HFFc6 (cell line): Measurements from ENCODE around the gene CKM. TPM values are rescaled to one million over a fixed set of nuclear protein-coding genes. Genes with fewer than 3 reads are reported as not detected.

Experiments used
- DNase-seq: peaks from one replicate; pipeline ENCODE4 v3.0.0-alpha.2; 2018
- H3K27ac Mint-ChIP-seq: 2 replicates; pipeline ENCODE4 v1.8.0; 2020; ENCODE audit warnings: mild to moderate bottlenecking, mixed read lengths
- H3K27me3 Mint-ChIP-seq: 2 replicates; pipeline ENCODE4 v1.8.0; 2021; ENCODE audit warnings: mild to moderate bottlenecking, moderate library complexity, mixed read lengths; ENCODE audit not compliant: insufficient read depth
- H3K36me3 Mint-ChIP-seq: 2 replicates; pipeline ENCODE4 v1.8.0; 2021; ENCODE audit warnings: low read depth, mixed read lengths
- H3K4me1 Mint-ChIP-seq: 2 replicates; pipeline ENCODE4 v1.8.0; 2020; ENCODE audit warnings: low read depth, mixed read lengths
- H3K4me3 Mint-ChIP-seq: 2 replicates; pipeline ENCODE4 v1.8.0; 2020; ENCODE audit warnings: mild to moderate bottlenecking, moderate library complexity, mixed read lengths
- H3K9me3 Mint-ChIP-seq: 2 replicates; pipeline ENCODE4 v1.8.0; 2020; ENCODE audit warnings: mild to moderate bottlenecking, mixed read lengths
- long read RNA-seq: library from polyadenylated mRNA; unstranded; transcript quantifications from one replicate; pipeline ENCODE4 v2.0.0, GENCODE V29; 2019
- total RNA-seq, 6 experiments: library from RNA; stranded (reverse); fragmentation: NEBNext Ultra II Directional; extraction: Animal tissue kit (Norgen Biotek cat#: 25700); gene quantifications; 2 replicates in 1 of 6; 3 replicates in 5 of 6; pipeline ENCODE4 v1.2.3, GENCODE V29; 2021
- TF ChIP-seq, protein P1 (sequence below): fragments of 200-600 bp; sonication (generic); IDR thresholded peaks from 2 replicates; pipeline ENCODE4 v1.5.0; 2021; ENCODE audit warnings: antibody characterized with exemption, mild to moderate bottlenecking

The CKM gene
- total RNA-seq, result not detected
- long read RNA-seq, result 0 reads

DNA sequence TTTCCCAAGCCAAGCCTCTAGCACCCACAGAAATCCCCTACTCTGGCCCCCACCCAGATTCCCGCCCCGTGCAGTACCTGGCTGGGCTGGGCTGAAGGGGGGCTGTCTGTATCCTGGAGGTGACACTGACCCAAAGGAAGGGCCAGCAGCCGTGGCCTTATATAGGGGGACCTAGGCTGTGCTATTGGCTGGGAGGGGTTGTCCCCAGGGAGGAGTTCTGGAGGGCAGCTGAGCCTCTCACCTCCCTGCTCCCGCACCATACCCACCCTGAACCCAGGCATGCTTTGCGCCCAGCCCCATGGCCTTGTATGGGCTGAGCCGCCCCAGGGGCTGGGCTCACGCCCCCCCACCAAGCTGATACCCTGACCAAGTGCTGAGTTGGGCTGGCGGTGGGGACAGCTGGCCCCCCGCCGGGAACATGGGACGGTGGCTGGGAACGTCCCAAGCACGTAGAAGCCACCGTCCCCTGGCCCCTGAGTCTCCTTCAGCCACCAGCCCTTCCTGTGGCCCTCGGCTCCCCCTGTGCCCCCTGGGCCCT lies at the start of gene CKM:
CKM (minus strand) TSS at position 132 of the 538 bp plus-strand sequence. CDS start 3,162 bp downstream, outside the sequence.
- H3K4me1 Mint-ChIP-seq, result peaks cover 7% of the 10 kb centered on the region; the same call in 1 of the 2 replicates
- no peak for DNase-seq
- no peaks in the 10 kb centered on the region for H3K36me3 Mint-ChIP-seq
- peaks cover 11% of the 10 kb centered on the region for H3K27me3 Mint-ChIP-seq
- TF ChIP-seq, protein P1, sequence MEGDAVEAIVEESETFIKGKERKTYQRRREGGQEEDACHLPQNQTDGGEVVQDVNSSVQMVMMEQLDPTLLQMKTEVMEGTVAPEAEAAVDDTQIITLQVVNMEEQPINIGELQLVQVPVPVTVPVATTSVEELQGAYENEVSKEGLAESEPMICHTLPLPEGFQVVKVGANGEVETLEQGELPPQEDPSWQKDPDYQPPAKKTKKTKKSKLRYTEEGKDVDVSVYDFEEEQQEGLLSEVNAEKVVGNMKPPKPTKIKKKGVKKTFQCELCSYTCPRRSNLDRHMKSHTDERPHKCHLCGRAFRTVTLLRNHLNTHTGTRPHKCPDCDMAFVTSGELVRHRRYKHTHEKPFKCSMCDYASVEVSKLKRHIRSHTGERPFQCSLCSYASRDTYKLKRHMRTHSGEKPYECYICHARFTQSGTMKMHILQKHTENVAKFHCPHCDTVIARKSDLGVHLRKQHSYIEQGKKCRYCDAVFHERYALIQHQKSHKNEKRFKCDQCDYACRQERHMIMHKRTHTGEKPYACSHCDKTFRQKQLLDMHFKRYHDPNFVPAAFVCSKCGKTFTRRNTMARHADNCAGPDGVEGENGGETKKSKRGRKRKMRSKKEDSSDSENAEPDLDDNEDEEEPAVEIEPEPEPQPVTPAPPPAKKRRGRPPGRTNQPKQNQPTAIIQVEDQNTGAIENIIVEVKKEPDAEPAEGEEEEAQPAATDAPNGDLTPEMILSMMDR, result no peak
- H3K4me3 Mint-ChIP-seq, result peak within 1 kb of the TSS; percentile 20; the same call in 1 of the 2 replicates
- no peak within 1 kb of the TSS for H3K27ac Mint-ChIP-seq
- H3K9me3 Mint-ChIP-seq, result no peaks in the 10 kb centered on the region

DNA sequence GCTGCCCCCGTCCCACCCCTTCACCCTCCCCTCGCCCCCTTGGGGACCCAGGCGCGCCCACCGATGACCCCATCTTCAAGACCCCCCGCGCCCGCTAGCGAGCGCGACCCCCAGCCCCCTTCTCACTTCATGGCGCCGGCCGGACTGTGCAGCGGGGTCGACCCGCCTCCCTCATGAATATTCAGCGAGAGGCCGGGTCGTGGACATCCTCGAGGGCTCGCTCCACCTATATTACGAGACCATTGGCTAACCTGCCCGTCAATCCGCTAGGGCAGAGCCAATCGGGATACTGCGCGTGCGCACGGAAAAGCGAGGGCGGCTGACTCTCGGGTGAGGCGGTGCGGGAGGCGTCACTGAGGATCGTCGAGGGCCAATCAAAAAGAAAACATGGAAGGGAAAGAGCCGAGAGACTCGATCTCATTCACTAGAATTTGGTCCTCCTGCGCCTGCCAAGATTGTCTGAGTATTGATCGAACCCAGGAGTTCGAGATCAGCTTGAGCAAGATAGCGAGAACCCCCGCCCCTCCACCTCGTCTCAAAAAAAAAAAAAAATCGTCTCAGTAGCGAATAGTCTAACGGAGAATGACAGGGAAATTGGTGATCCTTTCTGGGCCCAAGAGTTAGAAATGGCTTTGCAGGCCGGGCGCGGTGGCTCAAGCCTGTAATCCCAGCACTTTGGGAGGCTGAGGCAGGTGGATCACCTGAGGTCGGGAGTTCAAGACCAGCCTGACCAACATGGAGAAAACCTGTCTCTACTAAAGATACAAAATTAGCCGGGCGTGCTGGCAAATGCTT lies 47.9 kb upstream of the CKM start, which contains the start of gene ERCC2:
ERCC2 (minus strand) TSS at position 164 of the 795 bp plus-strand sequence; CDS start at position 131, 33 bp downstream.
- peaks cover 3% of the 10 kb centered on the region for H3K27me3 Mint-ChIP-seq

DNA sequence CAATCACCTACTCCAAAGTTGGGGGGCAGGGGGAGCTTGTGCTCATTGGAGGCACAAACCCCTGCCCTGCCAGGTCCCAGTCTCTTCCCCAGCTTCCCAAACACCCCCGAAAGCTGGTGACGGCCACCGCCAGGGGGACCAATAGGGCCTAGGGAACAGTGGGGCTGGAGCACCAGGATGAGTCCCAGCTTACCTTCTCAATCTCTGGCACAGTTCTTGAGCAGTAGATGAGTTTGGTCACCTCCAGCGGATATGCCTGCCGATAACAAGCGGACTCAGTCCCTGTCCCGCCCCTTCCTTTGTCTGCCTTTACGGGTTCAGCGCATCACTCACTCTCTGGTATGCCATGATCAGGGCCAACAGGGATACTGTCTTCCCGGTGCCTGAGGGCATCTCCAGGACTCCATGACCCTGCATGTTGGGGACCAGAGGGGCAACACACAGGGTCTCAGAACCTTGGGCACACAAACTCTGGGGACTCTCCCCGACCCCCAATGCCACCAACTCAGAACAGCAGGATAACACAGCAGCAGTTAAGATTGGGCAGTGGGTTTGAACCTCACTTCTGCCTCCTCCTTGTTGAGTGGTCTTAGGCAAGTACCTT lies 46.2 kb upstream of the CKM start:
- Mint-ChIP-seq H3K9me3 (no peaks in the 10 kb centered on the region), H3K4me1 (peaks cover 23% of the 10 kb centered on the region), H3K36me3 (peaks cover 13% of the 10 kb centered on the region), H3K27ac (peak overlapping the region; percentile 52), H3K4me3 (peak overlapping the region; percentile 79), H3K27me3 (peaks cover 3% of the 10 kb centered on the region; the same call in 1 of the 2 replicates)
- no peak for DNase-seq
- TF ChIP-seq, protein P1, result no peak

More for the DNA sequence above, 47.9 kb upstream of the CKM start, which contains the start of gene ERCC2:
- peak; percentile 100 for DNase-seq
- H3K4me1 Mint-ChIP-seq, result peaks cover 23% of the 10 kb centered on the region
- H3K36me3 Mint-ChIP-seq, result peaks cover 13% of the 10 kb centered on the region
- TF ChIP-seq, protein P1, result no peak
- H3K4me3 Mint-ChIP-seq, result peak within 1 kb of the TSS; percentile 91
- H3K27ac Mint-ChIP-seq, result peak within 1 kb of the TSS; percentile 99
- no peaks in the 10 kb centered on the region for H3K9me3 Mint-ChIP-seq

DNA sequence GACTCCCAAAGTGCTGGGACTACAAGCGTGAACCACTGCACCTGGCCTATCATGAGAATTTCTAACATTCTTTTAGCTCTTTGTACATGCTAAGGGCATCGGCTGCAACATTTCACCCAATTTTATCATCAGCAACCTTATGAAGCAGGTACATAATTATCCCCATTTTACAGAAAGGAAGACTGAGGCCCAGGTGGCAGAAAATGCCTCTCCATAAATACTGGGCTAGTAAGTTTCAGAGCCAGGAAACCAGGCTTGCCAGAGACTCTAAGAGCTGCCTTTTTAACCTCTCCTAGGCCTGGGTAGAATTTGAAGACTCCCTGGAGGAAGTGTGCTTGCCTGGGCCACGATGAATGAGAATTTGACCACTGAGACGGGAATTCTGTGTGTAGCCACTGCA lies 45.5 kb upstream of the CKM start:
- peaks cover 23% of the 10 kb centered on the region for H3K4me1 Mint-ChIP-seq
- no peak overlapping the region for H3K27ac Mint-ChIP-seq
- peaks cover 3% of the 10 kb centered on the region; the same call in 1 of the 2 replicates for H3K27me3 Mint-ChIP-seq
- H3K4me3 Mint-ChIP-seq, result 0 out of 2 replicates have a peak overlapping the region, but pooled peaks have one; percentile 25
- no peaks in the 10 kb centered on the region for H3K9me3 Mint-ChIP-seq
- TF ChIP-seq, protein P1, result no peak
- no peak for DNase-seq
- peaks cover 13% of the 10 kb centered on the region for H3K36me3 Mint-ChIP-seq

DNA sequence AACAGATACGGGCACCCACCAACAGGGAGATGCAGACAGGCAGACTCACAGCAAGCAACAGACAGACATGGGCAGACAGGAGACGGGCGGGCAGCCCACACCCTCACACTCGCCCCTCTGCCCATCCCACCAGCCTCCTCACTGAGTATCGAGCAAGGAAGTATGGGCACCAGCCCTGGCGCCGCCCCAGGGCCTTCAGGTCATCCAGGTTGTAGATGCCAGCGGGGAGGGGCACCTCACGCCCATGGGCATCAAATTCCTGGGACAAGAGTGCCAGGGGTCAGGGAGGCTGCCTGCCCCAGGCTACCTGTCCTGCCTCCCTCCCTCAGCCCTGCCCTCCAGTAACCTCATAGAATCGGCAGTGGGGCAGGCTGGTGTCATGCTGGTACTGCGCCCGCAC lies 42.0 kb upstream of the CKM start:
- Mint-ChIP-seq H3K9me3 (no peaks in the 10 kb centered on the region), H3K36me3 (peaks cover 22% of the 10 kb centered on the region), H3K4me3 (no peak overlapping the region), H3K27ac (no peak overlapping the region), H3K27me3 (peaks cover 1% of the 10 kb centered on the region; the same call in 1 of the 2 replicates), H3K4me1 (peaks cover 13% of the 10 kb centered on the region)
- TF ChIP-seq, protein P1, result no peak
- DNase-seq, result no peak
